Left ventricle myocardium inferior (tissue), 1 donor: Measurements from ENCODE around the gene BATF2. TPM values are rescaled to one million over a fixed set of nuclear protein-coding genes. Genes with fewer than 3 reads are reported as not detected.
"Not testable (repeated sequence)": the region's sequence is repeated elsewhere in the genome, so short reads cannot be mapped to it uniquely, and the experiment has no call there.

ENCODE experiments used
- DNase-seq: peaks from one replicate; pipeline ENCODE4 v3.0.0-alpha.2; 2020
- H3K27ac ChIP-seq: fragments of 200-600 bp; replicated peaks from 2 replicates; pipeline ENCODE4 v1.8.0; 2021
- H3K27me3 ChIP-seq: fragments of 200-600 bp; 2 replicates; pipeline ENCODE4 v1.8.0; 2021; ENCODE audit warnings: low read depth
- H3K36me3 ChIP-seq: fragments of 200-600 bp; 2 replicates; pipeline ENCODE4 v1.8.0; 2021
- H3K4me1 ChIP-seq: fragments of 200-600 bp; 2 replicates; pipeline ENCODE4 v1.8.0; 2021
- H3K4me3 ChIP-seq: fragments of 200-600 bp; 2 replicates; pipeline ENCODE4 v1.8.0; 2021; ENCODE audit warnings: mild to moderate bottlenecking, moderate library complexity
- H3K9me3 ChIP-seq: fragments of 200-600 bp; replicated peaks from 2 replicates; pipeline ENCODE4 v1.8.0; 2021
- intact Hi-C: fragments of 100-400 bp; cut with micrococcal nuclease; formaldehyde crosslinking; loops from one replicate; pipeline ENCODE4 v1.11.0; 2022
- total RNA-seq: library from RNA; stranded (reverse); fragmentation: NEBNext Ultra II Directional; extraction: Animal tissue kit (Norgen Biotek cat#: 25700); gene quantifications from one replicate; pipeline ENCODE4 v1.2.1, GENCODE V29; 2021
- TF ChIP-seq, protein P1 (sequence below): fragments of 200-600 bp; IDR thresholded peaks from 2 replicates; pipeline ENCODE4 v1.8.0; 2021; ENCODE audit warnings: antibody characterized with exemption, mild to moderate bottlenecking, borderline replicate concordance
- donor health status: DM: no; HTN: yes; CAD: no; lungs with severe emphysema.

BATF2 gene
- total RNA-seq, 1 donor from 2014 or later: 1.3 TPM

GRCh38 chr11:65013130-65013887 is 16.5 kb upstream of the BATF2 start:
- H3K4me3 ChIP-seq: peak overlapping the region; percentile 86
- intact Hi-C loops: no loop called here
- TF ChIP-seq, protein P1, sequence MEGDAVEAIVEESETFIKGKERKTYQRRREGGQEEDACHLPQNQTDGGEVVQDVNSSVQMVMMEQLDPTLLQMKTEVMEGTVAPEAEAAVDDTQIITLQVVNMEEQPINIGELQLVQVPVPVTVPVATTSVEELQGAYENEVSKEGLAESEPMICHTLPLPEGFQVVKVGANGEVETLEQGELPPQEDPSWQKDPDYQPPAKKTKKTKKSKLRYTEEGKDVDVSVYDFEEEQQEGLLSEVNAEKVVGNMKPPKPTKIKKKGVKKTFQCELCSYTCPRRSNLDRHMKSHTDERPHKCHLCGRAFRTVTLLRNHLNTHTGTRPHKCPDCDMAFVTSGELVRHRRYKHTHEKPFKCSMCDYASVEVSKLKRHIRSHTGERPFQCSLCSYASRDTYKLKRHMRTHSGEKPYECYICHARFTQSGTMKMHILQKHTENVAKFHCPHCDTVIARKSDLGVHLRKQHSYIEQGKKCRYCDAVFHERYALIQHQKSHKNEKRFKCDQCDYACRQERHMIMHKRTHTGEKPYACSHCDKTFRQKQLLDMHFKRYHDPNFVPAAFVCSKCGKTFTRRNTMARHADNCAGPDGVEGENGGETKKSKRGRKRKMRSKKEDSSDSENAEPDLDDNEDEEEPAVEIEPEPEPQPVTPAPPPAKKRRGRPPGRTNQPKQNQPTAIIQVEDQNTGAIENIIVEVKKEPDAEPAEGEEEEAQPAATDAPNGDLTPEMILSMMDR: peak; percentile 73
- H3K4me1 ChIP-seq: peaks cover 34% of the 10 kb centered on the region
- peaks cover 5% of the 10 kb centered on the region for H3K36me3 ChIP-seq
- H3K27me3 ChIP-seq: no peaks in the 10 kb centered on the region
- no peaks in the 10 kb centered on the region for H3K9me3 ChIP-seq
- peak overlapping the region; percentile 100 for H3K27ac ChIP-seq
- DNase-seq: peak; percentile 92

GRCh38 chr11:65008873-65009272 is 12.1 kb upstream of the BATF2 start:
- TF ChIP-seq, protein P1: no peak
- Histone ChIP-seq H3K4me3 (no peak overlapping the region), H3K9me3 (no peaks in the 10 kb centered on the region), H3K27ac (no peak overlapping the region), H3K27me3 (no peaks in the 10 kb centered on the region), H3K4me1 (peaks cover 13% of the 10 kb centered on the region), H3K36me3 (no peaks in the 10 kb centered on the region)
- no peak for DNase-seq
- intact Hi-C loops: no loop called here

DNA sequence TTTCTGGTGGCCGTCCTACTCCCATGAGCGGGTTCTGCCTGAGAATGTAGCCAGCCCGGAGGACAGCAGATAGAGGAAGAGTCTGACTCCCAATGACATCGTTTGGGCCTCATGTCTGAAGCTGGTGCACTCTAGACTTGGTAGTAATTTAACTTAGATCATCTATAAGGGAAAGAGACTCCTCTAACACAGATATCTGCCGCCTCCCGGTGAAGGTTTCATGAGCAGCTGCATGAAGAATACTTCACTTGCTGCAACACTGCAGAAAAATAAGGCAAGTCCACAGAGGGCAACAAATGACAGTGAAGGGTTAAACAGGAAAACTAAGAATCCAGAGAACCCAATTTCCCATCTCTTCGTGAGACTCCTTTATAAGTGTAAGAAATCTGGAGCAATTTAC is 11.2 kb upstream of the BATF2 start:
- Histone ChIP-seq H3K4me1 (peaks cover 9% of the 10 kb centered on the region), H3K27me3 (no peaks in the 10 kb centered on the region), H3K27ac (no peak overlapping the region), H3K9me3 (no peaks in the 10 kb centered on the region), H3K36me3 (no peaks in the 10 kb centered on the region), H3K4me3 (no peak overlapping the region)
- TF ChIP-seq, protein P1: no peak
- no peak for DNase-seq
- intact Hi-C loops: no loop called here

GRCh38 chr11:65003968-65004367 is 7.2 kb upstream of the BATF2 start:
- H3K9me3 ChIP-seq, DNase-seq, H3K4me1 ChIP-seq, H3K4me3 ChIP-seq, intact Hi-C loops, H3K27me3 ChIP-seq, H3K36me3 ChIP-seq, H3K27ac ChIP-seq: not testable (repeated sequence)

GRCh38 chr11:65003282-65003681 is 6.5 kb upstream of the BATF2 start:
- TF ChIP-seq, protein P1: no peak
- intact Hi-C loops: no loop called here

DNA sequence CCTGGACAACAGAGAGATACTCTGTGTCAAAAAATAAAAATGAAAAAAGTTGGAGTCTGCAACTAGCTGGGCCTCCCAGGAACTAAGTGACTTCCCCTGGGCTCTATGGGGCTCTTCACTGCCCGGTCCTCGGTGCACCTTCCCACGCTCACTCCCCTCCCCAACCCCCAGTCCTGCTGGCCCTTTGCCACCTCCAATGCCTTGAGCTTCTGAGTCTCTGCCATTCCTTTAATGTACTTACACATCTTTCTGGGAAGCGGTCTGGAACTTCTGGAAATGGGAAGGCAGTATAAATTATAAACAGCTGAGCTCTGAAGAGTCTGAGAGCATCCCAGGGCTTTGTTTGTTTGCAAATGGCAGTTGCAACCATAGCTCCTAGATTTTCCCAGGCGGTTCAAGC is 5.9 kb upstream of the BATF2 start:
- Histone ChIP-seq H3K27me3 (no peaks in the 10 kb centered on the region), H3K36me3 (no peaks in the 10 kb centered on the region), H3K4me1 (peaks cover 5% of the 10 kb centered on the region), H3K27ac (no peak overlapping the region), H3K9me3 (no peaks in the 10 kb centered on the region), H3K4me3 (no peak overlapping the region)
- TF ChIP-seq, protein P1: no peak
- DNase-seq: no peak
- intact Hi-C loops: no loop called here

More at GRCh38 chr11:65003282-65003681, 6.5 kb upstream of the BATF2 start:
- Histone ChIP-seq H3K36me3 (no peaks in the 10 kb centered on the region), H3K4me3 (no peak overlapping the region), H3K9me3 (no peaks in the 10 kb centered on the region), H3K27ac (no peak overlapping the region), H3K4me1 (peaks cover 5% of the 10 kb centered on the region), H3K27me3 (no peaks in the 10 kb centered on the region)
- no peak for DNase-seq
